Stimulated activated CD4-positive, alpha-beta T cell treated with anti-CD3 and anti-CD28 coated beads, Interleukin-2, amount 100 ng/mL, for 24 hours (primary cell): ENCODE measurements around the gene FUNDC2.
"Not testable (repeated sequence)": the region's sequence is repeated elsewhere in the genome, so short reads cannot be mapped to it uniquely, and the experiment has no call there.

Experiments used
- DNase-seq, 2 donors: peaks; one replicate each; pipeline ENCODE4 v3.0.0-alpha.2; 2020

The FUNDC2 gene

GRCh38 chrX:155026727-155027508, at the start of gene FUNDC2:
Gene FUNDC2 (plus strand): TSS chrX:155026844. CDS start chrX:155026939, 95 bp downstream.
- DNase-seq = peak; percentile 88 to 89

- DNase-seq = no peak
Measured at GRCh38 chrX:154979629-154980028, 47.0 kb upstream of the FUNDC2 start.

GRCh38 chrX:154980330-154981115, 46.1 kb upstream of the FUNDC2 start:
- peak; percentile 74 to 79 for DNase-seq

- no peak for DNase-seq
Measured at GRCh38 chrX:154981116-154981411, 45.6 kb upstream of the FUNDC2 start.

- no peak for DNase-seq
Measured at GRCh38 chrX:154986826-154987575, 39.6 kb upstream of the FUNDC2 start.

- DNase-seq = no peak
Measured at GRCh38 chrX:154987940-154988339, 38.7 kb upstream of the FUNDC2 start.

GRCh38 chrX:154988719-154989118, 37.9 kb upstream of the FUNDC2 start:
- no peak for DNase-seq

GRCh38 chrX:154990496-154990895, 36.1 kb upstream of the FUNDC2 start:
- DNase-seq = no peak

- DNase-seq = peak; percentile 22 to 37
Measured at GRCh38 chrX:154991039-154991438, 35.6 kb upstream of the FUNDC2 start.

- no peak for DNase-seq
Measured at GRCh38 chrX:154991476-154991875, 35.2 kb upstream of the FUNDC2 start.

GRCh38 chrX:154998204-154998880, 28.3 kb upstream of the FUNDC2 start:
- DNase-seq = no peak

GRCh38 chrX:155000841-155001240, 25.8 kb upstream of the FUNDC2 start:
- DNase-seq = no peak

- no peak for DNase-seq
Measured at GRCh38 chrX:155001873-155002272, 24.8 kb upstream of the FUNDC2 start.

GRCh38 chrX:155005190-155005589, 21.5 kb upstream of the FUNDC2 start:
- no peak for DNase-seq

- not testable (repeated sequence) for DNase-seq
Measured at GRCh38 chrX:155006379-155006778, 20.3 kb upstream of the FUNDC2 start.

- not testable (repeated sequence) for DNase-seq
Measured at GRCh38 chrX:155006913-155007671, 19.6 kb upstream of the FUNDC2 start.

- DNase-seq = not testable (repeated sequence)
Measured at GRCh38 chrX:155008578-155008977, 18.1 kb upstream of the FUNDC2 start.

- DNase-seq = no peak
Measured at GRCh38 chrX:155009994-155010472, 16.6 kb upstream of the FUNDC2 start.

GRCh38 chrX:155020591-155020990, 6.1 kb upstream of the FUNDC2 start:
- DNase-seq = no peak

- DNase-seq = no peak
Measured at GRCh38 chrX:155022585-155022984, 4.1 kb upstream of the FUNDC2 start, which contains the start of gene F8. Gene F8 (minus strand): TSS chrX:155022723. CDS start chrX:155022552, 171 bp downstream.

- DNase-seq = no peak
Measured at GRCh38 chrX:155023907-155024833, 2.5 kb upstream of the FUNDC2 start.
